Upper lobe of left lung (tissue), 6 donors: ENCODE measurements around the gene FAM180A. TPM values are rescaled to one million over a fixed set of nuclear protein-coding genes. Genes with fewer than 3 reads are reported as not detected.
"Not testable (repeated sequence)": the region's sequence is repeated elsewhere in the genome, so short reads cannot be mapped to it uniquely, and the experiment has no call there.

Experiments used
- ATAC-seq, 2 donors: fragments of 200-7000 bp; cut with Tn5 transposase; one replicate each; pipeline ENCODE4 v1.9.1; 2022; ENCODE audit warnings: mild to moderate bottlenecking in 2 of 2, moderate library complexity in 2 of 2; ENCODE audit not compliant: low FRiP score in 2 of 2
- DNase-seq, 2 donors: peaks; one replicate each; pipeline ENCODE4 v3.0.0-alpha.2; 2019 to 2020
- H3K27ac ChIP-seq, 4 donors: fragments of 200-600 bp; sonication (generic); one replicate each; pipeline ENCODE4 v1.5.1; 2016 to 2019
- H3K27me3 ChIP-seq, 4 donors: fragments of 200-600 bp; sonication (generic); one replicate each; pipeline ENCODE4 v1.5.1; 2017 to 2019
- H3K36me3 ChIP-seq, 4 donors: fragments of 200-600 bp; sonication (generic); one replicate each; pipeline ENCODE4 v1.5.1; 2016 to 2019
- H3K4me1 ChIP-seq, 4 donors: fragments of 200-600 bp; sonication (generic); one replicate each; pipeline ENCODE4 v1.5.1; 2018 to 2019
- H3K4me3 ChIP-seq, 4 donors: fragments of 200-600 bp; sonication (generic); one replicate each; pipeline ENCODE4 v1.5.1; 2017 to 2019; ENCODE audit warnings: mild to moderate bottlenecking in 2 of 4, moderate library complexity in 1 of 4
- H3K9me3 ChIP-seq, 4 donors: fragments of 200-600 bp; sonication (generic); one replicate each; pipeline ENCODE4 v1.5.1; 2018 to 2019
- CTCF ChIP-seq, 6 experiments: fragments of 450-650 bp in 4 of 6; fragments of 200-600 bp in 2 of 6; sonication (generic) in 2 of 6; IDR thresholded peaks; one replicate each; pipeline ENCODE4 v1.5.1; 2016 to 2019; ENCODE audit warnings: antibody characterized with exemption in 6 of 6
- EP300 ChIP-seq, 4 donors: sonication (generic); formaldehyde crosslinking; IDR thresholded peaks; one replicate each; pipeline ENCODE4 v1.5.1; 2017; ENCODE audit warnings: antibody characterized with exemption in 4 of 4, control low read depth in 2 of 4
- POLR2A ChIP-seq, 4 donors: fragments of 450-650 bp; IDR thresholded peaks; one replicate each; pipeline ENCODE4 v1.5.1; 2016 to 2017; ENCODE audit warnings: antibody characterized with exemption in 4 of 4, mild to moderate bottlenecking in 2 of 4
- POLR2AphosphoS5 ChIP-seq, 2 donors: sonication (generic); formaldehyde crosslinking; IDR thresholded peaks; one replicate each; pipeline ENCODE4 v1.5.1; 2017; ENCODE audit warnings: antibody characterized with exemption in 2 of 2
- WGBS, 2 donors: methylation state at CpG; one replicate each; pipeline ENCODE4 v1.1.5; 2017 to 2018; 5-methylcytosine and 5-hydroxymethylcytosine counted together
- total RNA-seq, 6 donors: library from RNA; depleted of rRNA in 4 of 6; stranded (reverse); fragments of >200 nt in 4 of 6; gene quantifications; one replicate each; pipeline versions ENCODE4 v1.1.0 to v1.2.1, GENCODE V29; 2016 to 2021
- donor health status: DM: no; HTN: no; CAD: no; lungs with moderate emphysema.
- donor health status: DM: no; HTN: yes; CAD: no; lungs with severe emphysema.

Gene FAM180A
- total RNA-seq, 6 donors from 2014 or later: 1.0 to 4.8 (median 2.5) TPM; not detected in 2

- TF ChIP-seq EP300 (IDR thresholded peaks at IDR 0.05) (no peak), POLR2A (IDR thresholded peaks at IDR 0.05) (no peak), POLR2AphosphoS5 (IDR thresholded peaks at IDR 0.05) (no peak)
- 84 to 92% methylated on average over 3 of the region's 3 CpGs for WGBS, 2 donors
- no peak for DNase-seq
Measured at GRCh38 chr7:135740889-135741288, 7.7 kb downstream of the FAM180A start.

DNA sequence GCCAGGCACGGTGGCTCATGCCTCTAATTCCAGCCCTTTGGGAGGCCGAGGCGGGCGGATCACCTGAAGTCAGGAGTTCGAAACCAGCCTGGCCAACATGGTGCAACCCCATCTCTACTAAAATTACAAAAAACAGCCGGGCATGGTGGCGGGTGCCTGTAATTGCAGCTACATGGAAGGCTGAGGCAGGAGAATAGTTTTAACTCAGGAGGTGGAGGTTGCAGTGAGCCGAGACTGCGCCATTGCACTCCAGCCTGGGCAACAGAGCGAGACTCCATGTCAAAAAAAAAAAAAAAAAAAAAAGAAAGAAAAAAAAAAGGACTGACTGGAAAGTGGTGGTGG is 11.3 kb downstream of the FAM180A start:
- not testable (repeated sequence) for ATAC-seq, DNase-seq
- WGBS, 2 donors: 96 to 98% methylated on average over 10 of the region's 10 CpGs

More at GRCh38 chr7:135740889-135741288, 7.7 kb downstream of the FAM180A start:
- Histone ChIP-seq H3K36me3 (no peaks in the 10 kb centered on the region), H3K9me3 (no peaks in the 10 kb centered on the region), H3K27me3 (no peaks in the 10 kb centered on the region), H3K27ac (no peak overlapping the region), H3K4me3 (no peak overlapping the region), H3K4me1 (peaks cover 0 to 6% (median 0%) of the 10 kb centered on the region in 4 donors)
- ATAC-seq: no peak

GRCh38 chr7:135736586-135737305 is 11.9 kb downstream of the FAM180A start:
- no peak overlapping the region for H3K27ac ChIP-seq
- ATAC-seq: no peak

More for the DNA sequence above, 11.3 kb downstream of the FAM180A start:
- H3K4me3 ChIP-seq, H3K9me3 ChIP-seq, H3K36me3 ChIP-seq, H3K27me3 ChIP-seq, H3K27ac ChIP-seq, H3K4me1 ChIP-seq: not testable (repeated sequence)

GRCh38 chr7:135734343-135734689 is 14.3 kb downstream of the FAM180A start:
- TF ChIP-seq POLR2A (IDR thresholded peaks at IDR 0.05) (no peak), POLR2AphosphoS5 (IDR thresholded peaks at IDR 0.05) (no peak), EP300 (IDR thresholded peaks at IDR 0.05) (no peak), CTCF (IDR thresholded peaks at IDR 0.05) (no peak)
- Histone ChIP-seq H3K36me3 (no peaks in the 10 kb centered on the region), H3K9me3 (no peaks in the 10 kb centered on the region), H3K4me3 (no peak overlapping the region), H3K27me3 (no peaks in the 10 kb centered on the region), H3K27ac (no peak overlapping the region), H3K4me1 (no peaks in the 10 kb centered on the region)
- no peak for ATAC-seq
- DNase-seq: no peak
- WGBS, 2 donors: 90 to 95% methylated on average over 1 of the region's 1 CpG

More at GRCh38 chr7:135736586-135737305, 11.9 kb downstream of the FAM180A start:
- TF ChIP-seq CTCF (IDR thresholded peaks at IDR 0.05) (no peak), POLR2AphosphoS5 (IDR thresholded peaks at IDR 0.05) (no peak), EP300 (IDR thresholded peaks at IDR 0.05) (no peak), POLR2A (IDR thresholded peaks at IDR 0.05) (no peak)
- no peak overlapping the region for H3K4me3 ChIP-seq
- no peaks in the 10 kb centered on the region for H3K9me3 ChIP-seq
- H3K27me3 ChIP-seq: no peaks in the 10 kb centered on the region
- DNase-seq: no peak
- no peaks in the 10 kb centered on the region for H3K36me3 ChIP-seq
- 92 to 96% methylated on average over 5 to 6 of the region's 6 CpGs for WGBS, 2 donors
- H3K4me1 ChIP-seq: no peaks in the 10 kb centered on the region

DNA sequence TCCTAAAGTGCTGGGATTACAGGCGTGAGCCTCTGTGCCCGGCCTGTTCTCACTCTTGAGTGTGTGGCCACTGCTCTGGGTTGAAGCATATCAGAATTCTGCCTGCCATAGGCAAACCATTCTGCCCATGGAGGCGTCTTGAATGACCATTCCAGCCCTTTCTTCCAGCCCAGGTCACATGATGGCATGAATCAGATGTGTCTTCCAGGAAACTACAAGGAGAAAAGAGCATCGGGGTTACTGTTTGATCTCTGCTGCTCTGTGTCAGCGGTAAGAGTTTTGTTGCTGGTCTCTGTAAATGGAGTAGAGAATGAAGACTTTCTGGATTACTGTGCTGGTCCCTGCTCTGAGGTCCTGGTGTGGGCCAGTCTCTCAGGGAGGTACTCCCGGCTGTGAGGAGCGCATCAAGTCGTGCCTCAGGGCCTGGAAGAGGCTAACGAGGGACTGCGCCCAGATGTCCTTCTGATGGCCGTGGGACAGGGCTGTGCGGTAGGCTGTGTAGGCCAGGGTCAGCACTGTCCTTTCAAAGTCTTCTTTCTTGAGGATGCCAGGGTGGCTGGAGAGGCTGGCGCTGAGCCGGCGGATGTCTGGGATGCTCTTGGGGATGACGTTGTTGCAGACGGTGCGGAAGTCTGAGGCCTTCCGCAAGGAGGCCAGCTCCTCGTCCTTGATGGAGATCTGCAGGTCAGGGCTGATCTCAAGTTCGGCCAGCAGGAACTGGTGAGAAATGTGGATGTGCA is 14.8 kb downstream of the FAM180A start:
- H3K27me3 ChIP-seq: no peaks in the 10 kb centered on the region
- H3K9me3 ChIP-seq: no peaks in the 10 kb centered on the region
- ATAC-seq: no peak
- WGBS, 2 donors: 93 to 95% methylated on average over 21 of the region's 21 CpGs
- no peak overlapping the region for H3K4me3 ChIP-seq
- H3K36me3 ChIP-seq: no peaks in the 10 kb centered on the region
- no peak overlapping the region for H3K27ac ChIP-seq
- no peak for TF ChIP-seq POLR2A (IDR thresholded peaks at IDR 0.05)
- TF ChIP-seq POLR2AphosphoS5 (IDR thresholded peaks at IDR 0.05): no peak
- no peak for TF ChIP-seq EP300 (IDR thresholded peaks at IDR 0.05)
- TF ChIP-seq CTCF (IDR thresholded peaks at IDR 0.05): no peak
- no peak for DNase-seq
- no peaks in the 10 kb centered on the region for H3K4me1 ChIP-seq
